IMR-90 (cell line): ENCODE measurements around the gene PTGR3. TPM values are rescaled to one million over a fixed set of nuclear protein-coding genes. Genes with fewer than 3 reads are reported as not detected.
A peak's percentile ranks its signal among the peaks of the same experiment; 100 is the strongest.

ENCODE experiments used
- ATAC-seq: fragments of 200-7000 bp; cut with Tn5 transposase; 2 replicates; pipeline ENCODE4 v1.9.1; 2020; ENCODE audit warnings: low read depth, mild to moderate bottlenecking, moderate library complexity
- BruUV-seq: library from RNA; stranded (reverse); fragments of 400-500 nt; replicated peaks from 2 replicates; lab custom pipeline; 2021; lab: Mats Ljungman, UMichigan
- CTCF ChIA-PET: fragments of 300-600 bp; formaldehyde crosslinking; extraction: SDS; loops from one replicate; lab custom pipeline; 2021; ENCODE audit warnings: antibody characterized with exemption; lab: Yijun Ruan, JAX
- POLR2A ChIA-PET: fragments of 300-600 bp; sonication (Branson Sonifier 250); formaldehyde crosslinking; loops from one replicate; lab custom pipeline; 2022; ENCODE audit warnings: antibody characterized with exemption; ENCODE audit not compliant: unreplicated experiment; lab: Charles Lee
- DNase-seq: peaks from one replicate; pipeline ENCODE4 v3.0.0; 2013
- H2AFZ ChIP-seq: replicated peaks from 2 replicates; pipeline ENCODE3; 2013; ENCODE audit warnings: low read length, mild to moderate bottlenecking; ENCODE audit not compliant: poor library complexity
- H2AK5ac ChIP-seq: 2 replicates; pipeline ENCODE4 v1.6.1; 2013; ENCODE audit warnings: low read depth, low read length, inconsistent platforms
- H2AK9ac ChIP-seq: replicated peaks from 2 replicates; pipeline ENCODE3; 2013; ENCODE audit warnings: mild to moderate bottlenecking, low read depth, low read length, moderate library complexity; ENCODE audit not compliant: poor library complexity
- H2BK120ac ChIP-seq: 2 replicates; pipeline ENCODE4 v1.6.1; 2013; ENCODE audit warnings: low read depth, low read length, inconsistent platforms
- H2BK15ac ChIP-seq: 3 replicates; pipeline ENCODE4 v1.6.1; 2013; ENCODE audit warnings: low read depth, low read length, inconsistent platforms
- H2BK20ac ChIP-seq: 2 replicates; pipeline ENCODE4 v1.6.1; 2013; ENCODE audit warnings: low read depth, mild to moderate bottlenecking, inconsistent platforms, low read length, moderate library complexity
- H2BK5ac ChIP-seq: 2 replicates; pipeline ENCODE4 v1.6.1; 2013; ENCODE audit warnings: mild to moderate bottlenecking, low read depth, low read length, inconsistent platforms; ENCODE audit not compliant: poor library complexity, severe bottlenecking
- H3K14ac ChIP-seq: replicated peaks from 2 replicates; pipeline ENCODE4 v1.6.1; 2013; ENCODE audit warnings: low read depth, low read length, inconsistent platforms
- H3K18ac ChIP-seq: 2 replicates; pipeline ENCODE4 v1.6.1; 2013; ENCODE audit warnings: low read depth, low read length, control low read depth
- H3K23ac ChIP-seq: 2 replicates; pipeline ENCODE4 v1.6.1; 2013; ENCODE audit warnings: low read depth, low read length, inconsistent platforms
- H3K27ac ChIP-seq: 2 replicates; pipeline ENCODE4 v1.5.1; 2013; ENCODE audit warnings: mild to moderate bottlenecking, control low read depth, low read length; ENCODE audit not compliant: insufficient read depth
- H3K27me3 ChIP-seq: 2 replicates; pipeline ENCODE4 v1.6.1; 2013; ENCODE audit warnings: low read length; ENCODE audit not compliant: control insufficient read depth, insufficient read depth
- H3K36me3 ChIP-seq: 2 replicates; pipeline ENCODE4 v1.6.1; 2013; ENCODE audit warnings: low read length, mixed read lengths; ENCODE audit not compliant: control insufficient read depth, insufficient read depth
- H3K4ac ChIP-seq: 2 replicates; pipeline ENCODE4 v1.6.1; 2013; ENCODE audit warnings: low read depth, low read length, inconsistent platforms
- H3K4me1 ChIP-seq: 2 replicates; pipeline ENCODE4 v1.6.1; 2013; ENCODE audit warnings: low read length, mixed read lengths; ENCODE audit not compliant: control insufficient read depth, insufficient read depth
- H3K4me2 ChIP-seq: 2 replicates; pipeline ENCODE4 v1.6.1; 2013; ENCODE audit warnings: low read depth, mild to moderate bottlenecking, control low read depth, low read length, moderate library complexity
- H3K4me3 ChIP-seq: 2 replicates; pipeline ENCODE4 v1.5.1; 2013; ENCODE audit warnings: low read depth, mild to moderate bottlenecking, control low read depth, low read length, moderate library complexity; ENCODE audit not compliant: insufficient read depth
- H3K56ac ChIP-seq: 2 replicates; pipeline ENCODE4 v1.6.1; 2013; ENCODE audit warnings: low read length, inconsistent platforms; ENCODE audit not compliant: insufficient read depth; ENCODE audit errors: extremely low read depth
- H3K79me1 ChIP-seq, 2 experiments: 2 replicates each; pipeline ENCODE4 v1.6.1; 2013; ENCODE audit warnings: low read length in 2 of 2, inconsistent platforms in 1 of 2, low read depth in 1 of 2
- H3K9ac ChIP-seq: 2 replicates; pipeline ENCODE4 v1.6.1; 2013; ENCODE audit warnings: low read depth, low read length, control low read depth
- H3K9me1 ChIP-seq: 2 replicates; pipeline ENCODE4 v1.6.1; 2013; ENCODE audit warnings: low read length, inconsistent platforms; ENCODE audit not compliant: insufficient read depth
- H3K9me3 ChIP-seq: 2 replicates; pipeline ENCODE4 v1.6.1; 2013; ENCODE audit warnings: low read length; ENCODE audit not compliant: control insufficient read depth, insufficient read depth
- H4K20me1 ChIP-seq: 2 replicates; pipeline ENCODE4 v1.6.1; 2013; ENCODE audit warnings: low read length, inconsistent platforms; ENCODE audit not compliant: insufficient read depth
- H4K5ac ChIP-seq: 2 replicates; pipeline ENCODE4 v1.6.1; 2013; ENCODE audit warnings: mild to moderate bottlenecking, low read depth, low read length, control low read depth
- H4K8ac ChIP-seq, 2 experiments: 2 replicates each; pipeline ENCODE4 v1.6.1; 2013; ENCODE audit warnings: low read depth in 2 of 2, low read length in 2 of 2, control low read depth in 1 of 2, inconsistent platforms in 1 of 2
- H4K91ac ChIP-seq: 2 replicates; pipeline ENCODE4 v1.6.1; 2013; ENCODE audit warnings: low read depth, low read length, inconsistent platforms; ENCODE audit not compliant: insufficient read depth
- MXI1 ChIP-seq: IDR thresholded peaks from 2 replicates; pipeline ENCODE4 v1.6.1; 2012; ENCODE audit warnings: low read depth, mild to moderate bottlenecking, low read length, moderate library complexity, borderline replicate concordance
- RFX5 ChIP-seq: IDR thresholded peaks from 2 replicates; pipeline ENCODE4 v1.8.0; 2012; ENCODE audit warnings: low read depth, mild to moderate bottlenecking, low read length, moderate library complexity
- WGBS, 2 experiments: methylation state at CpG; one replicate each; pipeline versions ENCODE4 v1.1.5 to v1.1.7; 2013; ENCODE audit warnings: missing lambda C conversion rate in 2 of 2; ENCODE audit not compliant: insufficient read length in 1 of 2; ENCODE audit errors: extremely low coverage in 2 of 2; 5-methylcytosine and 5-hydroxymethylcytosine counted together
- dilution Hi-C: fragments of 300-500 bp; cut with HindIII; formaldehyde crosslinking; loops from one replicate; pipeline ENCODE4 v1.14.3; 2018; ENCODE audit warnings: low sequenced_read_pairs; ENCODE audit not compliant: unreplicated experiment
- in situ Hi-C: fragments of 300-500 bp; cut with MboI; formaldehyde crosslinking; loops from 3 replicates; pipeline ENCODE4 v1.14.3; 2019; ENCODE audit warnings: low sequenced_read_pairs, inconsistent platforms, mixed read lengths
- intact Hi-C: fragments of 100-400 bp; cut with micrococcal nuclease; formaldehyde crosslinking; loops from 2 replicates; pipeline ENCODE4 v1.10.0; 2022
- polyA plus RNA-seq, 3 experiments: library from polyadenylated mRNA; depleted of rRNA; stranded (reverse); fragments of >200 nt; gene quantifications; 2 replicates each; pipeline ENCODE4 v1.2.3, GENCODE V29; 2012; ENCODE audit warnings: low replicate concordance in 1 of 3
- total RNA-seq: library from RNA; depleted of rRNA; stranded (reverse); fragments of >200 nt; gene quantifications from 2 replicates; pipeline ENCODE4 v1.2.3, GENCODE V29; 2012

PTGR3 gene
- total and polyA plus RNA-seq, 2 of the 4 experiments (the other 2 are of a cell fraction): 16.1 to 26.4 TPM

DNA sequence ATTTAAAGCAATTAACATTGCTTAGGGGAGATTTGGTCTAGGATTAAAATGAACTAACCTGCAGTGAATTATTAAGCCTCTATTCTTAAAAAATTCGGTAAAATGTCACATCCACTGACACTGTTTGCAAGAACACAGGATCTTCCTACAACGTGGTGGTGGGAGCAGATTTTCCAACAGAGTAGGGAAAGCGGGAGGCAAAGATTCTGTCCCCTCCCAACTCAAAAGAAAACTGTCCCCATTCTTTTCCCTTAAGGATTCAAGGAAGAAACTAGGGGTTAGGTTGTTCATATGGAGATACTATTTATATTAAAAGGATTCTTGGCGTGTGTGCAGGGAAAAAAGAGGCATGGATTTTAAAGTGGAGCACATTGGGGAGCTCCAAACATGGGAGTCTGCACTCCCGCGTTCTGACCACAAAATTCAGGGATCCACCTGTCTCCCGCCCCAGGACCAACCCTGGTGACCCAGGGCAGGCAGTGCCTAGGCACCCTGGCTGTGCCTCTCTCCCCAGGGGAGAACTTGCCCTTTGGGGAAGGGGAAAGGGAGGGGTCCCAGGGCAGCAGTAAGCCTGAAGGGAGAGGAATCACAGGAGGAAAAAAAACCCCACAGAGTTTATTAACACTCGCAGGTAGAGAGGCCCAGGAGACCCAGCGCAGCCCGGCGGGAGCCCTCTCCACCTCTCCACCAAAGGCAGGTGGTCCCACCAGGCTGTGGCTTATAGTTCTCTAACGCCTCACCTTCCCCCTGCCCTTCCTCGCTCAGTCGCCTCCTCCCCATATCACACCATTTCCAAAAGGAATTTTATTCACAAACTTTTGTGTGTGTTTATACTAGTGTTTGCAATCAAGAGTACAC lies 2.3 kb downstream of the PTGR3 start:
- intact Hi-C loops: loop anchor here (1.0 to 10.0 kb wide), 9 partner anchors 40 to 1141 kb away; no protein-coding TSS in a partner anchor
- peak overlapping the region in 1 of 2 experiments; percentile 66; a peak in 2 of 4 replicates for H4K8ac ChIP-seq
- in situ Hi-C loops: loop anchor here (5.0 to 25.0 kb wide), 2 partner anchors 276 to 1156 kb away; no protein-coding TSS in a partner anchor

More for the DNA sequence above, 2.3 kb downstream of the PTGR3 start:
- H2BK5ac ChIP-seq: peak overlapping the region; percentile 80
- peak overlapping the region; percentile 83 for H3K27ac ChIP-seq
- peak overlapping the region; percentile 59 for H3K18ac ChIP-seq
- dilution Hi-C loops: no loop called here
- no peak overlapping the region; the same call in 1 of the 2 replicates for H2BK20ac ChIP-seq
- no peak overlapping the region for H2AFZ ChIP-seq
- no peaks in the 10 kb centered on the region; the same call in none of the 2 replicates for H4K20me1 ChIP-seq
- peaks cover 10% of the 10 kb centered on the region for H3K4me1 ChIP-seq
- peak overlapping the region; percentile 56; the same call in 1 of the 2 replicates for H3K56ac ChIP-seq
- peak overlapping the region; percentile 85 for H3K9ac ChIP-seq
- H3K36me3 ChIP-seq: peaks cover 4% of the 10 kb centered on the region; the same call in 1 of the 2 replicates
- peak overlapping the region; percentile 85 for H2AK9ac ChIP-seq
- H4K5ac ChIP-seq: 0 out of 2 replicates have a peak overlapping the region, but pooled peaks have one; percentile 50
- peak overlapping the region; percentile 81 for H4K91ac ChIP-seq
- BruUV-seq: no TSS peak
- peak overlapping the region; percentile 90 for H3K4me3 ChIP-seq
- POLR2A ChIA-PET: interaction anchor here (0.9 kb wide), 1 partner anchor 269 kb away, joined by 9 read pairs; no protein-coding TSS in a partner anchor
- peak overlapping the region; percentile 88 for H3K23ac ChIP-seq
- no peaks in the 10 kb centered on the region; the same call in 1 of the 2 replicates for H3K9me1 ChIP-seq
- no peaks in the 10 kb centered on the region for H3K27me3 ChIP-seq
- CTCF ChIA-PET: no interaction called here
- peak overlapping the region; percentile 56; the same call in 1 of the 2 replicates for H2BK120ac ChIP-seq
- peak overlapping the region; percentile 79 for H3K4ac ChIP-seq
- no peak for ATAC-seq
- H3K4me2 ChIP-seq: peak overlapping the region; percentile 98
- no peak overlapping the region for H2BK15ac ChIP-seq
- WGBS, 2 experiments: no CpG with 5 or more reads among the region's 14 CpGs
- no peak for TF ChIP-seq RFX5
- TF ChIP-seq MXI1: no peak
- peak overlapping the region; percentile 76 for H3K14ac ChIP-seq
- peak overlapping the region; percentile 81 for H2AK5ac ChIP-seq
- peaks cover 11 to 34% of the 10 kb centered on the region in 2 experiments for H3K79me1 ChIP-seq
- peak; percentile 7 for DNase-seq
- H3K9me3 ChIP-seq: no peaks in the 10 kb centered on the region
